ENCODE measurements around the gene TRIM16.
"Not testable (repeated sequence)": the region's sequence is repeated elsewhere in the genome, so short reads cannot be mapped to it uniquely, and the experiment has no call there.

Gene TRIM16

GRCh38 chr17:15613111-15613510 is 71.0 kb downstream of the TRIM16 start:
- DNase-seq: not testable (repeated sequence)

GRCh38 chr17:15592960-15593359 is 91.2 kb downstream of the TRIM16 start:
- not testable (repeated sequence) for DNase-seq

GRCh38 chr17:15591986-15592385 is 92.1 kb downstream of the TRIM16 start:
- DNase-seq: not testable (repeated sequence)

- not testable (repeated sequence) for DNase-seq
These were observed 93.3 kb downstream of the TRIM16 start for GRCh38 chr17:15590844-15591243.

GRCh38 chr17:15589544-15590536 is 94.3 kb downstream of the TRIM16 start:
- DNase-seq: not testable (repeated sequence)

- DNase-seq: not testable (repeated sequence)
These were observed 96.1 kb downstream of the TRIM16 start for GRCh38 chr17:15588017-15588416.

- DNase-seq: not testable (repeated sequence)
These were observed 100.8 kb downstream of the TRIM16 start for GRCh38 chr17:15583313-15583712.

- DNase-seq: not testable (repeated sequence)
These were observed 102.6 kb downstream of the TRIM16 start for GRCh38 chr17:15581462-15581861.

Measured in inflammatory macrophage treated with lipopolysaccharide for 4 hours (primary cell).